Transverse colon (tissue), 3 donors: Measurements from ENCODE around the gene ZNF181.
"Not testable (repeated sequence)": the region's sequence is repeated elsewhere in the genome, so short reads cannot be mapped to it uniquely, and the experiment has no call there.

Experiments
- CTCF ChIP-seq, 5 experiments: fragments of 200-600 bp in 3 of 5; fragments of 450-650 bp in 2 of 5; sonication (generic) in 3 of 5; IDR thresholded peaks; 1 replicate in 2 of 5; 2 replicates in 3 of 5; pipeline ENCODE4 v1.5.1; 2016 to 2017; ENCODE audit warnings: antibody characterized with exemption in 5 of 5, inconsistent platforms in 3 of 5, mild to moderate bottlenecking in 2 of 5, moderate library complexity in 1 of 5
- EP300 ChIP-seq: sonication (generic); formaldehyde crosslinking; IDR thresholded peaks from one replicate; pipeline ENCODE4 v1.6.1; 2017; ENCODE audit warnings: antibody characterized with exemption, low read depth

GRCh38 chr19:34685266-34685665 lies 48.8 kb upstream of the ZNF181 start:
- not testable (repeated sequence) for TF ChIP-seq EP300; CTCF (IDR thresholded peaks at IDR 0.05)
